ENCODE results near the gene NRXN3. TPM values are rescaled to one million over a fixed set of nuclear protein-coding genes. Genes with fewer than 3 reads are reported as not detected.

NRXN3 gene
- total RNA-seq, 1 experiment from 2014 or later: not detected

- no peak for DNase-seq (ENCODE audit: low read depth, low spot score)
- no peak for ATAC-seq
- Histone ChIP-seq H3K4me3 (ENCODE audit: low read depth in 2 of 2, low read length in 2 of 2) (no peak overlapping the region), H3K36me3 (ENCODE audit: control insufficient read depth, insufficient read depth, low read length) (no peaks in the 10 kb centered on the region), H3K9me3 (ENCODE audit: control insufficient read depth, insufficient read depth, low read depth, low read length) (no peaks in the 10 kb centered on the region), H3K27ac (ENCODE audit: low read length) (no peak overlapping the region), H3K4me1 (ENCODE audit: control insufficient read depth, insufficient read depth, low read length) (no peaks in the 10 kb centered on the region), H3K27me3 (ENCODE audit: control insufficient read depth, insufficient read depth, low read length) (no peaks in the 10 kb centered on the region)
- intact Hi-C loops (cut with micrococcal nuclease; ENCODE audit: unreplicated experiment): no loop called here
- POLR2A ChIA-PET: no interaction called here
- BruUV-seq (replicated peaks): no TSS peak
- TF ChIP-seq TCF7L2 (IDR thresholded peaks at IDR 0.05; ENCODE audit: low read depth, low read length) (no peak), CTCF (IDR thresholded peaks at IDR 0.05) (no peak), REST (IDR thresholded peaks at IDR 0.05; ENCODE audit: insufficient read depth in 1 of 2, low read depth in 2 of 2, low read length in 1 of 2) (no peak), SIN3A (IDR thresholded peaks at IDR 0.05; ENCODE audit: borderline replicate concordance, insufficient read depth, low read depth, low read length) (no peak), POLR2AphosphoS5 (IDR thresholded peaks at IDR 0.05; ENCODE audit: low read depth, low read length) (no peak)
- in situ Hi-C loops (cut with HindIII; ENCODE audit: low pct_unique_long_range_greater_than_20kb, low sequenced_read_pairs): no loop called here
- CTCF ChIA-PET: no interaction called here
Measured at GRCh38 chr14:79856381-79856780, 1686.2 kb downstream of the NRXN3 start.

- POLR2A ChIA-PET: no interaction called here
- intact Hi-C loops (cut with micrococcal nuclease; ENCODE audit: unreplicated experiment): no loop called here
- no peak for ATAC-seq
Measured at GRCh38 chr14:79861111-79861510, 1690.9 kb downstream of the NRXN3 start.

More at GRCh38 chr14:79861111-79861510, 1690.9 kb downstream of the NRXN3 start:
- DNase-seq (ENCODE audit: low read depth, low spot score): no peak
- in situ Hi-C loops (cut with HindIII; ENCODE audit: low pct_unique_long_range_greater_than_20kb, low sequenced_read_pairs): no loop called here
- TF ChIP-seq TCF7L2 (IDR thresholded peaks at IDR 0.05; ENCODE audit: low read depth, low read length) (no peak), POLR2AphosphoS5 (IDR thresholded peaks at IDR 0.05; ENCODE audit: low read depth, low read length) (no peak), REST (IDR thresholded peaks at IDR 0.05; ENCODE audit: insufficient read depth in 1 of 2, low read depth in 2 of 2, low read length in 1 of 2) (no peak), SIN3A (IDR thresholded peaks at IDR 0.05; ENCODE audit: borderline replicate concordance, insufficient read depth, low read depth, low read length) (no peak), CTCF (IDR thresholded peaks at IDR 0.05) (no peak)
- no peak overlapping the region for H3K27ac ChIP-seq (ENCODE audit: low read length)
- H3K4me1 ChIP-seq (ENCODE audit: control insufficient read depth, insufficient read depth, low read length): no peaks in the 10 kb centered on the region
- no peaks in the 10 kb centered on the region for H3K9me3 ChIP-seq (ENCODE audit: control insufficient read depth, insufficient read depth, low read depth, low read length)
- CTCF ChIA-PET: no interaction called here
- H3K36me3 ChIP-seq (ENCODE audit: control insufficient read depth, insufficient read depth, low read length): no peaks in the 10 kb centered on the region
- H3K4me3 ChIP-seq (ENCODE audit: low read depth in 2 of 2, low read length in 2 of 2): no peak overlapping the region
- no peaks in the 10 kb centered on the region for H3K27me3 ChIP-seq (ENCODE audit: control insufficient read depth, insufficient read depth, low read length)
- BruUV-seq (replicated peaks): no TSS peak

All from Panc1 (cell line).